H1 (cell line): ENCODE measurements around the gene TTC4. TPM values are rescaled to one million over a fixed set of nuclear protein-coding genes. Genes with fewer than 3 reads are reported as not detected.

Experiments used
- HDAC6 ChIP-seq: IDR thresholded peaks from one replicate; pipeline ENCODE4 v1.7.1; 2012; ENCODE audit warnings: low read depth, mild to moderate bottlenecking, inconsistent platforms, low read length, moderate library complexity
- PHF8 ChIP-seq: fragments of 200-600 bp; sonication (generic); conservative IDR thresholded peaks from 2 replicates; pipeline ENCODE4 v1.7.1; 2012; ENCODE audit warnings: low read depth, mild to moderate bottlenecking, inconsistent platforms, low read length, moderate library complexity
- SP1 ChIP-seq: IDR thresholded peaks from 2 replicates; pipeline ENCODE4 v1.6.1; 2011; ENCODE audit warnings: low read depth, low read length
- ZNF274 ChIP-seq: IDR thresholded peaks from 2 replicates; pipeline ENCODE4 v1.7.0; 2012; ENCODE audit warnings: low read length, borderline replicate concordance; ENCODE audit errors: extremely low read depth
- polyA plus RNA-seq, 7 experiments: library from polyadenylated mRNA; depleted of rRNA in 3 of 7; stranded (reverse) in 5 of 7; unstranded in 2 of 7; fragments of >200 nt in 5 of 7; fragments of 200-250 nt in 2 of 7; gene quantifications; 1 replicate in 5 of 7; 2 replicates in 1 of 7; 4 replicates in 1 of 7; pipeline versions ENCODE4 v1.2.1 to v1.2.3, GENCODE V29; 2011 to 2013; ENCODE audit warnings: missing spikeins in 2 of 7, mixed read lengths in 2 of 7
- total RNA-seq: library from RNA; stranded (reverse); fragmentation: NEBNext Ultra II Directional; extraction: Animal tissue kit (Norgen Biotek cat#: 25700); gene quantifications from 2 replicates; pipeline ENCODE4 v1.2.1, GENCODE V29; 2021

Gene TTC4
- total and polyA plus RNA-seq, 2 of the 8 experiments (the other 6 are each of a cell fraction or from before 2014, with no cell fraction given), result 21.0 to 25.1 TPM

DNA sequence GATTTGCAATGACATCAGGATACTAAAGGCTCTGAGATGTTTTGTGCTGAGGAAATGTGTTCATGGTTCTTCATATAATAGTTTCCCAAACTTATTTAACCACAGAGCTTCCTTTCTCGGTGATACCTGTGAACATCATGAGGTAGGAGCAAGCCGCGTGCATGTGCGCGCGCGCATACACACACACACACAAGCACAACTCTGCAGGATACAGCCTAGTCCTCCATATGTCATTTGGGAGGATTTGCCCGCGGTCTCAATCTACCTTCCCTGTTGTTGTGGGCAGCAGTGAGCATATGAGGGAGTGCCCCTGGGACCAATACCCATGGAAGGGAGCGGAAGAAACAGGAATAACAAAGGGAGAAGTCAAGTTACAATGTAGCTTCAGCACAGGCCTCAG lies 12.2 kb upstream of the TTC4 start (continued):
- TF ChIP-seq HDAC6, result no peak
- TF ChIP-seq SP1, result no peak
- no peak for TF ChIP-seq PHF8
- TF ChIP-seq ZNF274, result no peak
- TF ChIP-seq, all 59 proteins: peak for 0
